Fibroblast of lung (primary cell): ENCODE measurements around the gene UGDH.

Source experiments
- CTCF ChIP-seq, 2 donors: IDR thresholded peaks in 1 of 2; conservative IDR thresholded peaks in 1 of 2; 1 replicate in 1 of 2; 2 replicates in 1 of 2; pipeline ENCODE4 v1.5.1; 2011 to 2012; ENCODE audit warnings: low read length in 2 of 2, control low read depth in 1 of 2, inconsistent platforms in 1 of 2, low read depth in 1 of 2, mild to moderate bottlenecking in 1 of 2
- EZH2 ChIP-seq: IDR thresholded peaks from 2 replicates; pipeline ENCODE4 v1.5.1; 2012; ENCODE audit warnings: low read length, control low read depth, mild to moderate bottlenecking; ENCODE audit errors: missing control alignments

- TF ChIP-seq EZH2 (no peak), CTCF (conservative IDR thresholded peaks at IDR 0.05 in 1 of 2, IDR thresholded peaks at IDR 0.05 in 1 of 2; ENCODE audit: low read depth in 1 of 2, low read length in 2 of 2) (no peak)
Measured at GRCh38 chr4:39505581-39505980, 21.7 kb downstream of the UGDH start.
